D721Med (cell line): ENCODE results near the gene HAUS7.

Experiments used
- DNase-seq: peaks from one replicate; pipeline ENCODE4 v3.0.0; 2011; ENCODE audit warnings: low spot score; ENCODE audit not compliant: insufficient read length
- FAIRE-seq: peaks from 2 replicates; lab custom pipeline; 2011; peaks lifted over from hg19 to GRCh38; lab: Jason Lieb, UNC
- TF ChIP-seq, protein P1 (sequence below): IDR thresholded peaks from 2 replicates; pipeline ENCODE4 v1.5.1; 2012; ENCODE audit warnings: mild to moderate bottlenecking, control low read depth; ENCODE audit not compliant: insufficient read depth; ENCODE audit errors: missing control alignments

The HAUS7 gene

DNA sequence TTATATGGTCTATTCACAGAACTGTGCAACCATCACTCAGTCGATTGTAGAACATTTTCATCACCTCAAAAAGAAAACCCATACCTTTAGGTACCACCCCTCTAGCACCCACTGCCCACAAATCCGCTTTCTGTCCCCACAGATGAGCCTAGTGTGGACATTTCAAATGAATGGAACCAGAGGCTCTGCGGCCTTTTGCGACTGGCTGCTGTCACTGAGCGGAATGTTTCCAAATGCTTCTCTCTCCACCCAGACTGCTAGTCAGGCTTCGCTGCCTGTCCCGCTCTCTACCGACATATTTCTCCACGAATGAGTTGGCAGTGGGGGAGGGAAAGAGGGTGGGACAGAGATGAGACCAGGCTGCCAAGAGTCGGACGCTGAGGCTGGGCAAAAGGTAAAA lies 22.7 kb upstream of the HAUS7 start:
- DNase-seq (no peak), FAIRE-seq (no peak)
- TF ChIP-seq, protein P1, sequence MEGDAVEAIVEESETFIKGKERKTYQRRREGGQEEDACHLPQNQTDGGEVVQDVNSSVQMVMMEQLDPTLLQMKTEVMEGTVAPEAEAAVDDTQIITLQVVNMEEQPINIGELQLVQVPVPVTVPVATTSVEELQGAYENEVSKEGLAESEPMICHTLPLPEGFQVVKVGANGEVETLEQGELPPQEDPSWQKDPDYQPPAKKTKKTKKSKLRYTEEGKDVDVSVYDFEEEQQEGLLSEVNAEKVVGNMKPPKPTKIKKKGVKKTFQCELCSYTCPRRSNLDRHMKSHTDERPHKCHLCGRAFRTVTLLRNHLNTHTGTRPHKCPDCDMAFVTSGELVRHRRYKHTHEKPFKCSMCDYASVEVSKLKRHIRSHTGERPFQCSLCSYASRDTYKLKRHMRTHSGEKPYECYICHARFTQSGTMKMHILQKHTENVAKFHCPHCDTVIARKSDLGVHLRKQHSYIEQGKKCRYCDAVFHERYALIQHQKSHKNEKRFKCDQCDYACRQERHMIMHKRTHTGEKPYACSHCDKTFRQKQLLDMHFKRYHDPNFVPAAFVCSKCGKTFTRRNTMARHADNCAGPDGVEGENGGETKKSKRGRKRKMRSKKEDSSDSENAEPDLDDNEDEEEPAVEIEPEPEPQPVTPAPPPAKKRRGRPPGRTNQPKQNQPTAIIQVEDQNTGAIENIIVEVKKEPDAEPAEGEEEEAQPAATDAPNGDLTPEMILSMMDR = no peak

DNA sequence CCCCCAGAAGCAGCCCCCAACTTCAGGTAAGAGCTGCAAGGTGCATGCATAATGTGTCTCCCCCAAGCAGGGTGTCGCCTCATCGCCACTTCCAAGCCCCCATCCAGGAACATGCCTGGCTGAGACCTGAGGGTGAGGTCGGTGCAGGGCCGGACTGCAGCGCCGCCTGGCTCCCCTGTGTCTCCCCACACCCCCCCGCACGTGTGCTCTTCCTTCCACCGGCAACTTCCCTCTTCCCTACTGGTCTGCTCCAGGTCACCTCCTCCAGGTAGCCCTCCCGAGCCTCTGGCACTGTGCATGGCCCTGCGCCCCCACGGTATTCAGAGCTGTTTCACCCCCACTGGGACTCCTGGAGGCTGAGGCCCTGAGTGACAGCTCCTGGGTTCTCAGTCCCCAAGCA lies 22.2 kb upstream of the HAUS7 start:
- TF ChIP-seq, protein P1 = no peak
- DNase-seq (no peak), FAIRE-seq (no peak)

DNA sequence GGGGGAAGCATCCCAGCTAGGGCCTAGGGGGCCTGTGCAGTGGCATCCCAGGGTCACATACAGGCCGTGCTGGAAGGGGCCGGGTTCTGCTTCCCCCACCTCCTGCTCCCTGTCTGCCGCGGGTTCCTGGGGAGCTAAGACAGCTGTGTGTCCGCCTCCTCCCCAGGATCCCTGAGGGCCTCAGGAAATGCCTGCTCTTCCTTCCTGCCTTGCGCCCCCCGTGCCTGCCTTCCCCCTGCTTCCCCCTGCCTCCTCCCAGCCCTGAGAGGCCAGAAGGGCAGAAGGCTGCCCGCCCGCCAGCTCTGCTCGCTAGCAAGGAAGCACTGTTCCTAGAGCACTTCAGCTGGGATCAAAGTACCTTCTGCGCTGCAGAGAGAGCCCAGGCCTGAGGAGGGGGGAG lies 21.5 kb upstream of the HAUS7 start:
- FAIRE-seq (no peak), DNase-seq (no peak)
- TF ChIP-seq, protein P1 = no peak

DNA sequence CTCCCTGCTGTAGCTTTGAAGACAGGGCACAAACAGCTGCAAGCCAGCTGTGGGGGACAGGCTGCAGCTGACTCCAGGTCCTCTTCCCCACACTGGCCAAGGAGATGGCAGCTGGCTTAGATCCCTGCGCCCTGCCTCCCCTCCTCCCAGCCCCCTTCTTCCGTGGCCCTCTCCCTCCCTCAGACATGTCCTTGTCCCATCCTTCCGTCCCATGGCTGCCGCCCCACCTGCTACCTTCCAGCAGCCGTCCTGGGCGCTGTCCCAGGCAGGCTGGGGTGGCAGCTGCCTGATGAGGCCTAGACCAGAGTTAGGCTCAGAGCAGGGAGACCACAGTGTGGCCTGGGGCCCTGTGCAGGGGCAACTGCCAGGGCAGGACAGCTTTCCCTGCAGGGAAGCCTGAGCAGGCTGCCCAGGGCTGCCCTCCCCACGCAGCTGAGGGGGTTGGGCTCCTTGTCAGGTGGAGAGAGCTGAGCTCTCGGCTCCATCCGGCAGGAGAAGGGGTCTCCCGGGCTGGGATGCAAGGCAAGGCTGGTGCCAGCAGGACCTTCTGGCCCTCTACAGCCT lies 21.1 kb upstream of the HAUS7 start:
- DNase-seq = no peak
- FAIRE-seq = no peak
- TF ChIP-seq, protein P1 = no peak

DNA sequence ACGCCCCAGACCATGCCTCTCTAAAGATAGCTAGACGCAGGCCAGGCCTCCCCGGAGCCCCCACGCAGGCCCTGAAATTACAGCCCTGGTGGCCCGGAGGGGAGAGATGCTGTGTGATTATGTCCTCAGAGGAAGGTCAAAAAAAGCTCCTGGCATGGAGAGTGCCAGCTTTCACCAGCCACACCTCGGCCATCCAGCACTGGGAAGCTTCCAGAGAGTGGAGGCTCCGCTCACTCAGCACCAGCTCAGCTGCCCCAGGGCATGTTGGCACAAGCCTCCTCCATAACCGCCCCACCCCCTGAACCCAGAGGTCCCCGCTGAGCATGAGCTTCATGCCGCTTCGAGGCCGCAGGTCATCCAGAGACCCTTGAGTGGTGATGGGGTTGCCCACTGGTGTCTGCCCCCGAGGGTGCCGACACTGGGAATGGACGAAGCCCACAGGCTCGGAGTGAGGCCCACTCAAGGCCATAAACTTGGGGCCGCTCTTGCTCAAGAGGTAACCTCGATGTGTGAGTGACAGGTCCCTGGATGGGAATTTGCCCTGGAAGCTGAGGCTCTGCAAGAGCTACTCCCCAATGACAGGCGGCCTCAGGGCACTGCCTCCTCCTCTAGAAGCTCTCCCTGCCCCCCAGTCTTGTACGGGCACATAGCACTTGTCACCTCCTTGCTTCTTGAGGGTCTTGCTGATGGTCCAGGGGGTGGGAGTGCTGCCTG lies 20.0 kb upstream of the HAUS7 start:
- TF ChIP-seq, protein P1 = no peak
- no peak for FAIRE-seq
- DNase-seq = no peak

DNA sequence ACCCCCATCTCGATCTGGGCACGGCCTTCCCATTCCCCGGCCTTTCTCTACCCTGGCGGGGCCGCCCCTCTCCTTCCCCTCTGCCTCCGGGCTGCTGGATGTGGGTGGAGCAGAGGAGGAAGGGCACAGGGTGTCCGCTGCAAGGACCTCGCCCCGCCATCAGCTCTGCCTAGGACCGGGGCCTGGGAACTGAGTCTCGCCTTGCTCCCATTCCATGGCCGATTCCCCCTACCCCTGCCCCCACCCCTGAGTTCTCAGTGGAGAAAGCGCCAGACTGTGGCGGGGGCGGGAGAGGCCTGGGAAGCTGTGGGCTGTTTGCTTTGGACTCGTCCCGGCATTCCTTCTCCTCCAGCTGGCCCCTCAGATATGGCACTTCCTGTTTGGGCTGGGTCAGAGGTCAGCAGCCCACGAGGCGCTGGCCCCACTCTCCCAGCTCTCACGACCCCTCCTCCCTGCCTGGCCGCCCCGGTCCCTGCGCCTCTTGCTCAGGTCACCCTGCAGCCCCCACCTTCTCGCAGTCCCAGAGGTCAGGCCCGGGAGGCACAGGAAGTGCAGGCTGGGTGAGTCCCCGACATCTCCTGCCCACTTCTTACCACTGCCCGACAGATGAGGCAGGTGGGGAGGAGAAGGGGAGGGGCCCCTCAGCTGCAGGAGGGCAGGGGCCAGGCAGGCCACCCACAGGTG lies 18.0 kb upstream of the HAUS7 start:
- TF ChIP-seq, protein P1 = no peak
- DNase-seq = no peak
- FAIRE-seq = no peak
